ENCODE measurements around the gene UBD. TPM values are rescaled to one million over a fixed set of nuclear protein-coding genes. Genes with fewer than 3 reads are reported as not detected.
A peak's percentile ranks its signal among the peaks of the same experiment; 100 is the strongest.

UBD gene
- total RNA-seq, 1 experiment from 2014 or later = not detected

- intact Hi-C loops (cut with micrococcal nuclease) = no loop called here
- CTCF ChIA-PET = no interaction called here
Measured at GRCh38 chr6:29510746-29511300, 48.7 kb downstream of the UBD start.

GRCh38 chr6:29510202-29510601, 49.3 kb downstream of the UBD start:
- ChIA-PET CTCF (no interaction called here), POLR2A (ENCODE audit: unreplicated experiment) (no interaction called here)
- Histone ChIP-seq H3K9ac (ENCODE audit: low read length) (no peak overlapping the region), H3K4me1 (ENCODE audit: insufficient read depth, low read length) (no peaks in the 10 kb centered on the region), H3K27me3 (ENCODE audit: low read length) (peaks cover 50% of the 10 kb centered on the region), H4K20me1 (ENCODE audit: low read length) (no peaks in the 10 kb centered on the region), H3K9me2 (replicated peaks; ENCODE audit: low read length) (no peaks in the 10 kb centered on the region), H3K79me2 (ENCODE audit: low read length) (no peaks in the 10 kb centered on the region), H3K9me3 (ENCODE audit: low read length) (no peaks in the 10 kb centered on the region), H3K4me3 (ENCODE audit: low read length) (no peak overlapping the region), H2AFZ (ENCODE audit: low read length) (no peak overlapping the region), H3F3A (ENCODE audit: low read length, unreplicated experiment) (no peaks in the 10 kb centered on the region), H3K36me3 (ENCODE audit: low read depth, low read length) (no peaks in the 10 kb centered on the region), H3K27ac (ENCODE audit: low read length) (no peak overlapping the region), H3K4me2 (ENCODE audit: low read length) (no peak overlapping the region)
- peak; percentile 3 for DNase-seq
- no peak for TF ChIP-seq CTCF (conservative IDR thresholded peaks at IDR 0.05; ENCODE audit: low read depth, low read length)
- TF ChIP-seq EZH2 (IDR thresholded peaks at IDR 0.05; ENCODE audit: low read length, unreplicated experiment) = no peak
- TF ChIP-seq EZH2phosphoT487 (IDR thresholded peaks at IDR 0.05; ENCODE audit: borderline replicate concordance, low read length) = no peak
- intact Hi-C loops (cut with micrococcal nuclease) = no loop called here
- no TSS peak for BruUV-seq (replicated peaks)
- ATAC-seq = no peak; the same call in 1 of the 2 replicates

More at GRCh38 chr6:29510746-29511300, 48.7 kb downstream of the UBD start:
- no peak for DNase-seq
- Histone ChIP-seq H3K79me2 (ENCODE audit: low read length) (no peaks in the 10 kb centered on the region), H3K4me1 (ENCODE audit: insufficient read depth, low read length) (peaks cover 1% of the 10 kb centered on the region; the same call in 1 of the 2 replicates), H3K9me2 (replicated peaks; ENCODE audit: low read length) (no peaks in the 10 kb centered on the region), H3K27ac (ENCODE audit: low read length) (no peak overlapping the region), H4K20me1 (ENCODE audit: low read length) (no peaks in the 10 kb centered on the region), H3K9me3 (ENCODE audit: low read length) (no peaks in the 10 kb centered on the region), H3K4me2 (ENCODE audit: low read length) (no peak overlapping the region), H3K4me3 (ENCODE audit: low read length) (no peak overlapping the region), H3F3A (ENCODE audit: low read length, unreplicated experiment) (no peaks in the 10 kb centered on the region), H2AFZ (ENCODE audit: low read length) (no peak overlapping the region), H3K36me3 (ENCODE audit: low read depth, low read length) (no peaks in the 10 kb centered on the region), H3K27me3 (ENCODE audit: low read length) (peaks cover 45% of the 10 kb centered on the region), H3K9ac (ENCODE audit: low read length) (no peak overlapping the region)
- TF ChIP-seq CTCF (conservative IDR thresholded peaks at IDR 0.05; ENCODE audit: low read depth, low read length) (no peak), EZH2 (IDR thresholded peaks at IDR 0.05; ENCODE audit: low read length, unreplicated experiment) (no peak)
- ATAC-seq = no peak
- POLR2A ChIA-PET (ENCODE audit: unreplicated experiment) = no interaction called here
- BruUV-seq (replicated peaks) = no TSS peak

- Histone ChIP-seq H3K36me3 (ENCODE audit: low read depth, low read length) (no peaks in the 10 kb centered on the region), H3K79me2 (ENCODE audit: low read length) (no peaks in the 10 kb centered on the region), H3K9ac (ENCODE audit: low read length) (no peak overlapping the region), H3K4me2 (ENCODE audit: low read length) (no peak overlapping the region), H3K4me1 (ENCODE audit: insufficient read depth, low read length) (no peaks in the 10 kb centered on the region), H3K27ac (ENCODE audit: low read length) (no peak overlapping the region), H3K27me3 (ENCODE audit: low read length) (peaks cover 55% of the 10 kb centered on the region), H3K9me2 (replicated peaks; ENCODE audit: low read length) (no peaks in the 10 kb centered on the region), H3K4me3 (ENCODE audit: low read length) (no peak overlapping the region), H2AFZ (ENCODE audit: low read length) (no peak overlapping the region), H3K9me3 (ENCODE audit: low read length) (no peaks in the 10 kb centered on the region), H4K20me1 (ENCODE audit: low read length) (no peaks in the 10 kb centered on the region), H3F3A (ENCODE audit: low read length, unreplicated experiment) (no peaks in the 10 kb centered on the region)
- ATAC-seq (no peak), DNase-seq (no peak)
- BruUV-seq (replicated peaks) = no TSS peak
- CTCF ChIA-PET = no interaction called here
- intact Hi-C loops (cut with micrococcal nuclease) = no loop called here
- no peak for TF ChIP-seq CTCF (conservative IDR thresholded peaks at IDR 0.05; ENCODE audit: low read depth, low read length)
- no peak for TF ChIP-seq EZH2 (IDR thresholded peaks at IDR 0.05; ENCODE audit: low read length, unreplicated experiment)
- no peak for TF ChIP-seq EZH2phosphoT487 (IDR thresholded peaks at IDR 0.05; ENCODE audit: borderline replicate concordance, low read length)
- POLR2A ChIA-PET (ENCODE audit: unreplicated experiment) = no interaction called here
Measured at GRCh38 chr6:29509711-29510110, 49.8 kb downstream of the UBD start.

Measured in PC-3 (cell line).